Measurements from ENCODE around the gene APEH. TPM values are rescaled to one million over a fixed set of nuclear protein-coding genes. Genes with fewer than 3 reads are reported as not detected.

The APEH gene
- total RNA-seq, 1 donor from 2014 or later, result 163 TPM

DNA sequence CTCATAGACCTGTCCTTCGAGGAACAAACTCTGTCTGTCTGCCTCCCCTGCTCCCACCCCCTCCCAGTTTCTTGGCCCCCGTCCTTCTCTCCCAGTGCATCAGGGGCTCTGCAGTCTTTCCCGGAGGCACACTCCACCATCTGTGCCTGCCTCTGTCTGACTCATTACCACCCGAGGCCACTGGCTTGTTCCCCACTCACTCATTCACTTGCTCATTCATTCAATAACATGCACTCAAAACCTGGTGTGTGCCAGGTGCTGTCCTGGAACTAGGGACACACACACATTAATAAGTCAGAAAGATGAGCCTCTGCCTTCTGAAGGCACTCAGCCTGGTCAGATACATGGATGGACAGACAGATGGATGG is 32.9 kb downstream of the APEH start:
- DNase-seq (ENCODE audit: low read depth) (peak; percentile 26), FAIRE-seq (no peak)
- Histone ChIP-seq H3K27me3 (ENCODE audit: control insufficient read depth, insufficient read depth, low read length) (no peaks in the 10 kb centered on the region), H3K36me3 (ENCODE audit: control insufficient read depth, insufficient read depth, low read length) (peaks cover 11% of the 10 kb centered on the region), H3K4me3 (ENCODE audit: low read depth, low read length) (no peak overlapping the region)
- TF ChIP-seq, protein P1, sequence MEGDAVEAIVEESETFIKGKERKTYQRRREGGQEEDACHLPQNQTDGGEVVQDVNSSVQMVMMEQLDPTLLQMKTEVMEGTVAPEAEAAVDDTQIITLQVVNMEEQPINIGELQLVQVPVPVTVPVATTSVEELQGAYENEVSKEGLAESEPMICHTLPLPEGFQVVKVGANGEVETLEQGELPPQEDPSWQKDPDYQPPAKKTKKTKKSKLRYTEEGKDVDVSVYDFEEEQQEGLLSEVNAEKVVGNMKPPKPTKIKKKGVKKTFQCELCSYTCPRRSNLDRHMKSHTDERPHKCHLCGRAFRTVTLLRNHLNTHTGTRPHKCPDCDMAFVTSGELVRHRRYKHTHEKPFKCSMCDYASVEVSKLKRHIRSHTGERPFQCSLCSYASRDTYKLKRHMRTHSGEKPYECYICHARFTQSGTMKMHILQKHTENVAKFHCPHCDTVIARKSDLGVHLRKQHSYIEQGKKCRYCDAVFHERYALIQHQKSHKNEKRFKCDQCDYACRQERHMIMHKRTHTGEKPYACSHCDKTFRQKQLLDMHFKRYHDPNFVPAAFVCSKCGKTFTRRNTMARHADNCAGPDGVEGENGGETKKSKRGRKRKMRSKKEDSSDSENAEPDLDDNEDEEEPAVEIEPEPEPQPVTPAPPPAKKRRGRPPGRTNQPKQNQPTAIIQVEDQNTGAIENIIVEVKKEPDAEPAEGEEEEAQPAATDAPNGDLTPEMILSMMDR (IDR thresholded peaks at IDR 0.05; ENCODE audit: insufficient read depth, low read length, severe bottlenecking), result no peak

DNA sequence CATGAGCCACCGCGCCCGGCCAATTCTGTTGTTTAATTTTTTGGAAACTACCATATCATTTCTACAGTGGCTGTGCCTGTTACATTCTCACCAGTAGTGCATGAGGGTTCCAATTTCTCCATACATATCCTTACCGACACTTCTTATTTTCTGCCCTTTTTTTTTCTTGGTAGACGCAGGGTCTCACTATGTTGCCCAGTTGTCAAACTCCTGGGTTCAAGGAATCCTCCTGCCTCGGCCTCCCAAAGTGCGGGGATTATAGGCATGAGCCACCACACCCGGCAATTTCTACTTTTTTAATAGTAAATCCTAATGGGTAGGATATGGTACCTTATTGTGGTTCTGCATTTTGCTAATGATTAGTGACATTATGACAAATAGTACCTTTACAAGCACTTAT is 35.7 kb downstream of the APEH start:
- peaks cover 4% of the 10 kb centered on the region for H3K36me3 ChIP-seq (ENCODE audit: control insufficient read depth, insufficient read depth, low read length)
- no peak for FAIRE-seq
- no peak overlapping the region for H3K4me3 ChIP-seq (ENCODE audit: low read depth, low read length)
- H3K27me3 ChIP-seq (ENCODE audit: control insufficient read depth, insufficient read depth, low read length), result no peaks in the 10 kb centered on the region
- DNase-seq (ENCODE audit: low read depth), result no peak
- TF ChIP-seq, protein P1 (IDR thresholded peaks at IDR 0.05; ENCODE audit: insufficient read depth, low read length, severe bottlenecking), result no peak

DNA sequence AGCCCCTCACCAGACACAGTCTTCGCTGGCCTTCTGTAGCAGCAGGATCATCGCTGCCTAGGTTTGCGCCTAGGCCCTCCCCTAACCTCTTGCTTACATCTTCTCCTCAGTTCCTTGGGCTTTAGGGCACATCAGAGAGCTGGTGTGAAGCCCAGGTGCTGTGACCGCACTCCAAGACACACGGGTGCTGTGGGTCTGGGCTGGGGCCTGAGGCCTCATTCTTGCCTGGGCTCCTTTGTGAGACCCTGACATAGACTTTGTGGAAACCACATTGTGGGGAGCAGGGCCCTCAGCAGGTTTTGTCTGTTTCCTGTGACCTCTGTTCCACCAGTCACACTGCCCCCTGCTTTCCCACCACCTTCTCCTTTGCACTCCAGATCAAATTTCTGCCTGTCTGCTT is 37.3 kb downstream of the APEH start:
- Histone ChIP-seq H3K36me3 (ENCODE audit: control insufficient read depth, insufficient read depth, low read length) (peaks cover 10% of the 10 kb centered on the region), H3K4me3 (ENCODE audit: low read depth, low read length) (no peak overlapping the region), H3K27me3 (ENCODE audit: control insufficient read depth, insufficient read depth, low read length) (no peaks in the 10 kb centered on the region)
- DNase-seq (ENCODE audit: low read depth) (no peak), FAIRE-seq (no peak)
- TF ChIP-seq, protein P1 (IDR thresholded peaks at IDR 0.05; ENCODE audit: insufficient read depth, low read length, severe bottlenecking), result no peak

DNA sequence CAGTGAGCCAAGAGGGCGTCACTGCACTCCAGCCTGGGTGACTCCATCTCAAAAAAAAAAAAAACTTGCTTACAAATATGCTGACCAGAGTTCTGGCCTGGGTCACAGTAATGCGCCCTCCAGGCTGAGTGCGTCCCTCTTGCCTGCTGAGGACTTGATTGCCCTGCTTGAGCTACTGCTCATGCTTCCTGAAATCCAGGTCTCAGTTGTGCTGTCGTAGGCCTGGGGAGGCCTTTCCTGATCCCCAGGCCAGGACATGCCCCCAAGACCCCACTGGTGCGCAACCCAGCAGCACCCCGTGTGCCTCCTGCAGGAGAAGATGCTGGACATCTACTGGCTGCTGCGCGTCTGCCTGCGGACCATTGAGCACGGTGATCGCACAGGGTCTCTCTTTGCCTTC is 38.0 kb downstream of the APEH start:
- no peak overlapping the region for H3K4me3 ChIP-seq (ENCODE audit: low read depth, low read length)
- no peak for FAIRE-seq
- H3K36me3 ChIP-seq (ENCODE audit: control insufficient read depth, insufficient read depth, low read length), result peaks cover 10% of the 10 kb centered on the region
- H3K27me3 ChIP-seq (ENCODE audit: control insufficient read depth, insufficient read depth, low read length), result no peaks in the 10 kb centered on the region
- DNase-seq (ENCODE audit: low read depth), result no peak
- TF ChIP-seq, protein P1 (IDR thresholded peaks at IDR 0.05; ENCODE audit: insufficient read depth, low read length, severe bottlenecking), result no peak

DNA sequence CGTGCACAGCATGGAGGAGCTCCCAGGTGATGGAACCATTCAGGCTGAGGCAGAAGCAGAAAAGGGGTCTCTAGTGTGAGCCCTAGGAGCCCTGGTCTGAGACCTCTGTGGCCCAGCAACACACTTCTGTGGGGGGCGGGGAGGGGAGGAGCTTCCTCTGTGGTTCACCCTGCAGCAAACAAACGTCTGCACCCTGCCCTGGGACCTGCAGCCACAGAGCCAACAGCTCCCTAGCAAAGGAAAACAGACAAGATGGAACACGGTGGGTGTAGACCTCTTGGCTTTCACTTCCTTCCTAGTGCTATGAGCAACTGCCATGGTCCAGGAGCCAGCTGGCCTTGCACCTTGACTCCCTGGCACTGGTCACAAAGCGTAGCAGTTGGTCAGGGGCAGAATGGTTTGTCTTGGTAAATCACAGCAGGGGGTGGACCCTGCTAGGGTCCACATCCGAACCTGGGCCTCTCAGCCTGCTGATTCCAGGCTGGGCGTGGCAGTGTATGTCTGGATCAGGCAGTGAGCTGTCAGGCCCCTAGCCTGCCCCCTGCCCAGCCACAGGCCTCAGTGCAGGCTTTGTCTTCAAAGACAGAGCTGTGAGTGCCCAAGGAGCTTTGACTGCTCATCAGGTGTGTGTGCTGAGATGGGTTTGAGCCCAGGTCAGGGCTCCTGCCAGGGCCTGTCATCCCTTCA is 38.6 kb downstream of the APEH start:
- DNase-seq (ENCODE audit: low read depth) (no peak), FAIRE-seq (no peak)
- Histone ChIP-seq H3K36me3 (ENCODE audit: control insufficient read depth, insufficient read depth, low read length) (peaks cover 8% of the 10 kb centered on the region), H3K4me3 (ENCODE audit: low read depth, low read length) (no peak overlapping the region), H3K27me3 (ENCODE audit: control insufficient read depth, insufficient read depth, low read length) (no peaks in the 10 kb centered on the region)
- TF ChIP-seq, protein P1 (IDR thresholded peaks at IDR 0.05; ENCODE audit: insufficient read depth, low read length, severe bottlenecking), result no peak

Data from bronchial epithelial cell (primary cell).